KMS-11 (cell line): ENCODE measurements around the gene SH3BP1.

ENCODE experiments used
- H2AFZ ChIP-seq: fragments of 200-600 bp; sonication (generic); 2 replicates; pipeline ENCODE4 v1.6.1; 2016; ENCODE audit warnings: antibody characterized with exemption, mixed run types, low read depth
- H3K27ac ChIP-seq: fragments of 200-600 bp; sonication (generic); 2 replicates; pipeline ENCODE4 v1.6.1; 2016; ENCODE audit warnings: mild to moderate bottlenecking, mixed run types
- H3K27me3 ChIP-seq: fragments of 200-600 bp; sonication (generic); 2 replicates; pipeline ENCODE4 v1.6.1; 2017; ENCODE audit warnings: mild to moderate bottlenecking, low read depth, mixed run types, moderate library complexity; ENCODE audit not compliant: insufficient read depth
- H3K36me3 ChIP-seq: fragments of 200-600 bp; sonication (generic); 2 replicates; pipeline ENCODE4 v1.6.1; 2017; ENCODE audit warnings: mild to moderate bottlenecking, mixed run types; ENCODE audit not compliant: insufficient read depth
- H3K4me1 ChIP-seq: fragments of 200-600 bp; sonication (generic); 2 replicates; pipeline ENCODE4 v1.6.1; 2016; ENCODE audit warnings: mild to moderate bottlenecking, low read depth, mixed run types; ENCODE audit not compliant: poor library complexity, severe bottlenecking
- H3K4me2 ChIP-seq: fragments of 200-600 bp; sonication (generic); 2 replicates; pipeline ENCODE4 v1.7.0; 2016; ENCODE audit warnings: mild to moderate bottlenecking, mixed run types
- H3K4me3 ChIP-seq: fragments of 200-600 bp; sonication (generic); IDR thresholded peaks from 2 replicates; pipeline ENCODE4 v1.6.1; 2017; ENCODE audit warnings: low read depth, low read length, mixed read lengths; ENCODE audit not compliant: insufficient read depth
- H3K79me2 ChIP-seq: fragments of 200-600 bp; sonication (generic); 2 replicates; pipeline ENCODE4 v1.6.1; 2016; ENCODE audit warnings: low read depth, mixed run types; ENCODE audit not compliant: insufficient read depth
- H3K9ac ChIP-seq: fragments of 200-600 bp; sonication (generic); 2 replicates; pipeline ENCODE4 v1.6.1; 2016; ENCODE audit warnings: mild to moderate bottlenecking, mixed run types
- H4K20me1 ChIP-seq: fragments of 200-600 bp; sonication (generic); 2 replicates; pipeline ENCODE4 v1.6.1; 2016; ENCODE audit warnings: mild to moderate bottlenecking, mixed run types; ENCODE audit not compliant: insufficient read depth
- TF ChIP-seq, protein P1 (sequence below): fragments of 200-600 bp; sonication (generic); conservative IDR thresholded peaks from 2 replicates; pipeline ENCODE4 v1.6.1; 2017; ENCODE audit warnings: low read depth, mild to moderate bottlenecking, antibody characterized with exemption, low read length, moderate library complexity, mixed read lengths

SH3BP1 gene

DNA sequence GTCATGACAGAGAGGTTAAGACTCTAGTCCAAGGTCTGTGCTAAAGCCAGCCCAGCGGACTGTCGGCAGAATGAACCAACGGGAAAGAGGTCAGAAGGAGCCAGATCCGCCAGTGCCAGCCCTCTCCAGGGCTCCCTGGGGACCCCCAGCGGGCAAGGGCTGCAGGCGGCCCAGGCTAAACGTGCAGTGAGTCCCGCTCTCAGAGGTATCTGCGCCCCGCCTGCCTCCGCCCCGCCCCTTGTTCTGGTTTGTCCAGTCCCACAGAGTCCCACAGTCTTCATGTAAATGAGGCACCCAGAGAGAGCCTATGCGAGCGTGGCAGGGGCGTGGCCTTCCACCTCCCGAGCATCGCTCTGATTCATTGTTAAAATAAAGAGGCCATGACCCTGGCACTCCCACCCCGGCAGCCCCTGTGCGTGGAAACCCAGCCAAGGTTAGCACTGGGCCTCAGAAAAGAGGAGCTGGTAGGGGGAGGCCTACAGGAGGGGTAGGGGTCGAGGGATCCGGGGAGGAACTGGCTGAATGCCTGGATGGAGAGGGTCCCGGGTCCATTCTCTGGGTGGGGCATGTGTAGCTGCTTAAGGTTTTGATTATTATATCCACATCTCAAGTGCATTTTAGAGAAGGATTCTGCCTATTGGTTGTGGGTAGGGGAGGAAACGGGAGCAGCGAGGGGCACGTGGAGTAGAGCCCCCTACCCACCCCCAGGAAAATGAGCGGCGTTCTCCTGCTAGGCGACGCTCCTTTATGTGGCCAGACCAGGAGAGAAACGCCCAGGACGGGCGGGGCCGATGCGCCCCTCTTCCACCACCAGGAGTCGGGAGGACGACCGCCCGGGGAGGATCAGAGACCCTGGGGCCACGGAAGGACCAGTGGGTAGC is 57.4 kb downstream of the SH3BP1 start, which contains the start of gene TRIOBP:
TRIOBP (plus strand) TSS at position 392 of the 881 bp plus-strand sequence. CDS start 4,318 bp downstream, outside the sequence.
- Histone ChIP-seq H3K4me2 (no peak within 1 kb of the TSS), H3K9ac (no peak within 1 kb of the TSS), H3K4me3 (no peak within 1 kb of the TSS), H4K20me1 (no peaks in the 10 kb centered on the region), H3K79me2 (no peaks in the 10 kb centered on the region), H3K36me3 (no peaks in the 10 kb centered on the region; the same call in 1 of the 2 replicates), H3K4me1 (no peaks in the 10 kb centered on the region), H3K27me3 (no peaks in the 10 kb centered on the region), H2AFZ (no peak within 1 kb of the TSS), H3K27ac (no peak within 1 kb of the TSS)
- TF ChIP-seq, protein P1, sequence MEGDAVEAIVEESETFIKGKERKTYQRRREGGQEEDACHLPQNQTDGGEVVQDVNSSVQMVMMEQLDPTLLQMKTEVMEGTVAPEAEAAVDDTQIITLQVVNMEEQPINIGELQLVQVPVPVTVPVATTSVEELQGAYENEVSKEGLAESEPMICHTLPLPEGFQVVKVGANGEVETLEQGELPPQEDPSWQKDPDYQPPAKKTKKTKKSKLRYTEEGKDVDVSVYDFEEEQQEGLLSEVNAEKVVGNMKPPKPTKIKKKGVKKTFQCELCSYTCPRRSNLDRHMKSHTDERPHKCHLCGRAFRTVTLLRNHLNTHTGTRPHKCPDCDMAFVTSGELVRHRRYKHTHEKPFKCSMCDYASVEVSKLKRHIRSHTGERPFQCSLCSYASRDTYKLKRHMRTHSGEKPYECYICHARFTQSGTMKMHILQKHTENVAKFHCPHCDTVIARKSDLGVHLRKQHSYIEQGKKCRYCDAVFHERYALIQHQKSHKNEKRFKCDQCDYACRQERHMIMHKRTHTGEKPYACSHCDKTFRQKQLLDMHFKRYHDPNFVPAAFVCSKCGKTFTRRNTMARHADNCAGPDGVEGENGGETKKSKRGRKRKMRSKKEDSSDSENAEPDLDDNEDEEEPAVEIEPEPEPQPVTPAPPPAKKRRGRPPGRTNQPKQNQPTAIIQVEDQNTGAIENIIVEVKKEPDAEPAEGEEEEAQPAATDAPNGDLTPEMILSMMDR, result no peak

DNA sequence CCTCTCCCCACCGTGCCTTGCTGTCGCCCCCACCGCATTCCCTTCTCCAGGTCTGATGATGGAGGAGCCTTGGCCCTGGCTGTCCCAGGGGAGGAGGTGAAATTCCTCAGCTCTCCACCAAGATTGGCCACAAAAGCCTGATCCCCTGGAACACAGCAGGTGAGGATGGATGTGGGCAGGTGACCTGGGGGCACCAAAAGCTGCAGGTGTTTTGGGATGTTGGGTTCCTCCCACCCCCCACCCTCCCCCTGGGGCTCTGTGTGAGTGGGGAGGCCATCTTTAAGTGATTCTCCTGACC is 58.0 kb downstream of the SH3BP1 start:
- Histone ChIP-seq H3K36me3 (no peaks in the 10 kb centered on the region), H3K9ac (no peak overlapping the region), H3K27ac (no peak overlapping the region)

GRCh38 chr22:37701141-37701786 is 61.8 kb downstream of the SH3BP1 start:
- Histone ChIP-seq H4K20me1 (no peaks in the 10 kb centered on the region), H3K9ac (no peak overlapping the region), H2AFZ (no peak overlapping the region), H3K79me2 (no peaks in the 10 kb centered on the region), H3K4me1 (no peaks in the 10 kb centered on the region), H3K4me2 (no peak overlapping the region), H3K4me3 (no peak overlapping the region), H3K27me3 (no peaks in the 10 kb centered on the region), H3K27ac (no peak overlapping the region), H3K36me3 (no peaks in the 10 kb centered on the region)
- TF ChIP-seq, protein P1, result no peak

More for the DNA sequence above, 58.0 kb downstream of the SH3BP1 start:
- no peak overlapping the region for H3K4me3 ChIP-seq
- TF ChIP-seq, protein P1, result no peak
- no peaks in the 10 kb centered on the region for H3K79me2 ChIP-seq
- H3K4me1 ChIP-seq, result no peaks in the 10 kb centered on the region
- no peaks in the 10 kb centered on the region for H3K27me3 ChIP-seq
- no peaks in the 10 kb centered on the region for H4K20me1 ChIP-seq
- H3K4me2 ChIP-seq, result no peak overlapping the region
- no peak overlapping the region for H2AFZ ChIP-seq

- H3K4me3 ChIP-seq, result no peak overlapping the region
- no peak overlapping the region for H3K27ac ChIP-seq
- no peak overlapping the region for H3K9ac ChIP-seq
- no peak overlapping the region for H2AFZ ChIP-seq
- TF ChIP-seq, protein P1, result no peak
- H4K20me1 ChIP-seq, result no peaks in the 10 kb centered on the region
- no peaks in the 10 kb centered on the region for H3K27me3 ChIP-seq
- no peaks in the 10 kb centered on the region for H3K79me2 ChIP-seq
- H3K4me1 ChIP-seq, result peaks cover 1% of the 10 kb centered on the region
- H3K4me2 ChIP-seq, result no peak overlapping the region
- H3K36me3 ChIP-seq, result no peaks in the 10 kb centered on the region
These were observed 64.4 kb downstream of the SH3BP1 start for GRCh38 chr22:37703906-37704305.
